Activated T-helper 2 cell treated with anti-CD3 and anti-CD28 coated beads, Interferon-gamma antibody, Interleukin-2, Interleukin-4, amounts not matched to agents 10 μg/mL and 5 μg/mL and 100 μg/mL, durations not matched to agents 14 hours and 24 hours and 36 hours (primary cell): ENCODE results near the gene TOX2. TPM values are rescaled to one million over a fixed set of nuclear protein-coding genes. Genes with fewer than 3 reads are reported as not detected.

Experiments used
- DNase-seq: peaks from one replicate; pipeline ENCODE4 v3.0.0; 2021; ENCODE audit warnings: low spot score
- H3K27ac Mint-ChIP-seq: one replicate; pipeline ENCODE4 v1.8.0; 2021; ENCODE audit warnings: mixed read lengths
- H3K27me3 Mint-ChIP-seq: one replicate; pipeline ENCODE4 v1.8.0; 2021; ENCODE audit warnings: low read depth, mixed read lengths
- H3K36me3 Mint-ChIP-seq: one replicate; pipeline ENCODE4 v1.8.0; 2021; ENCODE audit warnings: low read depth, mixed read lengths
- H3K4me1 Mint-ChIP-seq: one replicate; pipeline ENCODE4 v1.8.0; 2021; ENCODE audit warnings: low read depth, mixed read lengths
- H3K4me3 Mint-ChIP-seq: one replicate; pipeline ENCODE4 v1.8.0; 2021; ENCODE audit warnings: low read depth, mild to moderate bottlenecking, moderate library complexity, mixed read lengths
- H3K9me3 Mint-ChIP-seq: one replicate; pipeline ENCODE4 v1.8.0; 2021; ENCODE audit warnings: mixed read lengths
- intact Hi-C: fragments of 100-400 bp; cut with micrococcal nuclease; formaldehyde crosslinking; loops from one replicate; pipeline ENCODE4 v1.15.1; 2023
- total RNA-seq: library from RNA; stranded (reverse); gene quantifications from 2 replicates; pipeline ENCODE4 v1.2.3, GENCODE V29; 2022

The TOX2 gene
- total RNA-seq, 1 donor from 2014 or later: 2.4 TPM

GRCh38 chr20:43936104-43936770 is 21.6 kb downstream of the TOX2 start:
- Mint-ChIP-seq H3K9me3 (no peaks in the 10 kb centered on the region), H3K36me3 (no peaks in the 10 kb centered on the region), H3K4me1 (peaks cover 28% of the 10 kb centered on the region), H3K4me3 (no peak overlapping the region), H3K27ac (no peak overlapping the region), H3K27me3 (peaks cover 31% of the 10 kb centered on the region)
- DNase-seq: no peak
- intact Hi-C loops: no loop called here

- intact Hi-C loops: no loop called here
- H3K4me1 Mint-ChIP-seq: peaks cover 31% of the 10 kb centered on the region
- no peak overlapping the region for H3K4me3 Mint-ChIP-seq
- no peak overlapping the region for H3K27ac Mint-ChIP-seq
- no peaks in the 10 kb centered on the region for H3K36me3 Mint-ChIP-seq
- DNase-seq: no peak
- H3K9me3 Mint-ChIP-seq: no peaks in the 10 kb centered on the region
- H3K27me3 Mint-ChIP-seq: peaks cover 26% of the 10 kb centered on the region
These were observed 22.2 kb downstream of the TOX2 start for GRCh38 chr20:43936805-43937204.

GRCh38 chr20:43937591-43937990 is 22.9 kb downstream of the TOX2 start:
- H3K4me1 Mint-ChIP-seq: peaks cover 36% of the 10 kb centered on the region
- no peaks in the 10 kb centered on the region for H3K9me3 Mint-ChIP-seq
- peaks cover 20% of the 10 kb centered on the region for H3K27me3 Mint-ChIP-seq
- no peak overlapping the region for H3K4me3 Mint-ChIP-seq
- no peak for DNase-seq
- H3K27ac Mint-ChIP-seq: no peak overlapping the region
- H3K36me3 Mint-ChIP-seq: no peaks in the 10 kb centered on the region
- intact Hi-C loops: no loop called here

GRCh38 chr20:43938017-43938655 is 23.5 kb downstream of the TOX2 start:
- Mint-ChIP-seq H3K9me3 (no peaks in the 10 kb centered on the region), H3K4me1 (peaks cover 41% of the 10 kb centered on the region), H3K4me3 (no peak overlapping the region), H3K27ac (no peak overlapping the region), H3K27me3 (peaks cover 16% of the 10 kb centered on the region), H3K36me3 (no peaks in the 10 kb centered on the region)
- intact Hi-C loops: no loop called here
- DNase-seq: no peak

- no peaks in the 10 kb centered on the region for H3K9me3 Mint-ChIP-seq
- DNase-seq: no peak
- H3K27me3 Mint-ChIP-seq: peaks cover 13% of the 10 kb centered on the region
- no peaks in the 10 kb centered on the region for H3K36me3 Mint-ChIP-seq
- peaks cover 50% of the 10 kb centered on the region for H3K4me1 Mint-ChIP-seq
- intact Hi-C loops: no loop called here
- no peak overlapping the region for H3K27ac Mint-ChIP-seq
- H3K4me3 Mint-ChIP-seq: no peak overlapping the region
These were observed 24.5 kb downstream of the TOX2 start for GRCh38 chr20:43938932-43939761.

GRCh38 chr20:43939762-43940121 is 25.1 kb downstream of the TOX2 start:
- no peak overlapping the region for H3K27ac Mint-ChIP-seq
- peaks cover 13% of the 10 kb centered on the region for H3K27me3 Mint-ChIP-seq
- H3K9me3 Mint-ChIP-seq: no peaks in the 10 kb centered on the region
- H3K4me3 Mint-ChIP-seq: no peak overlapping the region
- DNase-seq: no peak
- H3K36me3 Mint-ChIP-seq: no peaks in the 10 kb centered on the region
- intact Hi-C loops: loop anchor here (2.0 kb wide), 1 partner anchor 15 kb away; no protein-coding TSS in a partner anchor
- peaks cover 52% of the 10 kb centered on the region for H3K4me1 Mint-ChIP-seq

- peaks cover 61% of the 10 kb centered on the region for H3K4me1 Mint-ChIP-seq
- H3K36me3 Mint-ChIP-seq: no peaks in the 10 kb centered on the region
- H3K9me3 Mint-ChIP-seq: no peaks in the 10 kb centered on the region
- no peak overlapping the region for H3K4me3 Mint-ChIP-seq
- intact Hi-C loops: loop anchor here (2.0 kb wide), 1 partner anchor 14 kb away; no protein-coding TSS in a partner anchor
- H3K27me3 Mint-ChIP-seq: peaks cover 18% of the 10 kb centered on the region
- DNase-seq: no peak
- no peak overlapping the region for H3K27ac Mint-ChIP-seq
These were observed 26.0 kb downstream of the TOX2 start for GRCh38 chr20:43940518-43941225.

GRCh38 chr20:43941476-43942200 is 27.0 kb downstream of the TOX2 start:
- no peak for DNase-seq
- Mint-ChIP-seq H3K4me3 (peak overlapping the region; percentile 43), H3K27me3 (peaks cover 20% of the 10 kb centered on the region), H3K4me1 (peaks cover 65% of the 10 kb centered on the region), H3K9me3 (no peaks in the 10 kb centered on the region), H3K36me3 (no peaks in the 10 kb centered on the region), H3K27ac (peak overlapping the region; percentile 73)
- intact Hi-C loops: loop anchor here (1.0 to 2.0 kb wide), 3 partner anchors 9 to 17 kb away; no protein-coding TSS in a partner anchor

- Mint-ChIP-seq H3K9me3 (no peaks in the 10 kb centered on the region), H3K27me3 (peaks cover 18% of the 10 kb centered on the region), H3K4me1 (peaks cover 64% of the 10 kb centered on the region), H3K36me3 (no peaks in the 10 kb centered on the region), H3K4me3 (peak overlapping the region; percentile 43), H3K27ac (peak overlapping the region; percentile 73)
- no peak for DNase-seq
- intact Hi-C loops: loop anchor here (1.0 to 2.0 kb wide), 2 partner anchors 8 to 17 kb away; no protein-coding TSS in a partner anchor
These were observed 27.5 kb downstream of the TOX2 start for GRCh38 chr20:43942201-43942590.

GRCh38 chr20:43942667-43943285 is 28.1 kb downstream of the TOX2 start:
- Mint-ChIP-seq H3K9me3 (no peaks in the 10 kb centered on the region), H3K27me3 (peaks cover 21% of the 10 kb centered on the region), H3K4me1 (peaks cover 69% of the 10 kb centered on the region), H3K4me3 (peak overlapping the region; percentile 43), H3K27ac (peak overlapping the region; percentile 73), H3K36me3 (no peaks in the 10 kb centered on the region)
- DNase-seq: peak; percentile 26
- intact Hi-C loops: loop anchor here (1.0 to 2.0 kb wide), 2 partner anchors 8 to 18 kb away; no protein-coding TSS in a partner anchor

GRCh38 chr20:43943725-43944124 is 29.1 kb downstream of the TOX2 start:
- intact Hi-C loops: loop anchor here (2.0 kb wide), 1 partner anchor 19 kb away; no protein-coding TSS in a partner anchor
- H3K27me3 Mint-ChIP-seq: peaks cover 27% of the 10 kb centered on the region
- no peaks in the 10 kb centered on the region for H3K36me3 Mint-ChIP-seq
- H3K27ac Mint-ChIP-seq: no peak overlapping the region
- H3K9me3 Mint-ChIP-seq: no peaks in the 10 kb centered on the region
- H3K4me3 Mint-ChIP-seq: no peak overlapping the region
- H3K4me1 Mint-ChIP-seq: peaks cover 74% of the 10 kb centered on the region
- no peak for DNase-seq
